Memory B cell (primary cell): ENCODE results near the gene DRC1.

Source experiments
- ATAC-seq: fragments of 150-1000 bp; cut with Tn5 transposase; 2 replicates; pipeline ENCODE4 v1.10.0; 2021; ENCODE audit warnings: low read depth, mild to moderate bottlenecking, moderate library complexity
- DNase-seq, 2 donors: peaks; one replicate each; pipeline ENCODE4 v3.0.0; 2022; ENCODE audit warnings: low spot score in 2 of 2
- H3K27ac Mint-ChIP-seq: one replicate; pipeline ENCODE4 v1.8.0; 2022; ENCODE audit warnings: mild to moderate bottlenecking, moderate library complexity, mixed read lengths
- H3K27me3 Mint-ChIP-seq: one replicate; pipeline ENCODE4 v1.8.0; 2022; ENCODE audit warnings: mixed read lengths
- H3K36me3 Mint-ChIP-seq: one replicate; pipeline ENCODE4 v1.8.0; 2022; ENCODE audit warnings: mild to moderate bottlenecking, mixed read lengths
- H3K4me1 Mint-ChIP-seq: one replicate; pipeline ENCODE4 v1.8.0; 2022; ENCODE audit warnings: mixed read lengths
- H3K4me3 Mint-ChIP-seq: one replicate; pipeline ENCODE4 v1.8.0; 2022; ENCODE audit warnings: mild to moderate bottlenecking, moderate library complexity, mixed read lengths
- H3K9me3 Mint-ChIP-seq: one replicate; pipeline ENCODE4 v1.8.0; 2022; ENCODE audit warnings: mixed read lengths

DRC1 gene

DNA sequence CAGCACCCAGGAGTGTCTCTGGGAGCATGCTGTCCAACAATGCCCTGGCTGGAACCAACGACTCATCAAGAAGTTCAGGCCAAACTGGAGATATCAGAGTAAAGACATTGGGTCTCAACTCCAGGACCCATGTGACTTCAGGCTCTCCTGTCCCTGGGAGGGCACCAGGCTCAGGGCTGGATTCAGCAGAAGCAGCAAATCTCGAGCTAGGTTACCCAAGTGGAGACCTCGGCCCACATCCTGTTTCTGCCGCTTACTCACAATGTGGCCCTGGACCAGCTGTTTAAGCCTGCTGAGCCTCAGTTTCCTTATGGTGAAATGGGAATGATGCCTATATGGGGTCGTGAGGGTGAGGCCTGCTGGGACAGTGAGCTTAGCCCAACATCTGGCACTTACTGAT lies 85.5 kb downstream of the DRC1 start:
- Mint-ChIP-seq H3K4me3 (no peak overlapping the region), H3K9me3 (no peaks in the 10 kb centered on the region), H3K27ac (no peak overlapping the region), H3K27me3 (peaks cover 18% of the 10 kb centered on the region), H3K4me1 (no peaks in the 10 kb centered on the region), H3K36me3 (no peaks in the 10 kb centered on the region)
- ATAC-seq (no peak), DNase-seq (no peak)

DNA sequence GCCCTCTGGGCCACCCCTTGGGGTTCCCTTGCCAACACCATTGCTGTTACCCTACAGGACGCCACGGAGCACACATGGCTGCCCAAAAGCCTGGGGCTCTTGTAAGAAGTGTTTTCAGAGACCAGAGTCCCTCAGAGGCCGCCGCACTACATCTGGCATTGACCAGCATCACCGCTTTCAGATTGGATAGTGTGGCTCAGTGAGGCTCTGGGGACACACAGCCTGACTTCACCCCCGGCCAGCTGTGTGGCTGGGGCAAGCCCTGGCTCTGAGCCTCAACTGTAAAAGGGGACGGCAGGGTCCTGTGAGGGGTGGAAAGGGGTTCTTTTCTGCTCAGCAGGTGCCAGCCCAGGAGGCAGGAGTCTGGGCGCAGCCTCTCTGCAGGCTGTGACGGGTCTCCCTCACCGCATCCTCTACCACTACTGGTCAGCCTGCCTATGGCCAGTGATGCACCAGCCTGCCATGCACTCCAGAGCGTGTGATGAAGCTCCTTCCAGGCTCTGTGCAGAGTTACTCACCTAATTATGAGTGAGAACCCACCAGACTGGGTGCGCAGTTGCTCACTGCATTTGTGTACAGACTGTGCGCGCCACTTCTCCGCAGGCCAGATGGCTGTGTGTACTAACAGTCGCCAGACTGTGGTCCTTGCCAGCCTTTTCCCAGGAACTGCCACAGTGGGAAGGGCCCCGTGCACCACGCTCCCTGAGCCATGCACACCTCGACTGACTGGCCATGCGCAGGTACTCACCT lies 86.9 kb downstream of the DRC1 start:
- no peak overlapping the region for H3K27ac Mint-ChIP-seq
- H3K4me3 Mint-ChIP-seq = no peak overlapping the region
- peaks cover 9% of the 10 kb centered on the region for H3K4me1 Mint-ChIP-seq
- ATAC-seq (no peak), DNase-seq (no peak)
- no peaks in the 10 kb centered on the region for H3K36me3 Mint-ChIP-seq
- peaks cover 14% of the 10 kb centered on the region for H3K27me3 Mint-ChIP-seq
- no peaks in the 10 kb centered on the region for H3K9me3 Mint-ChIP-seq

DNA sequence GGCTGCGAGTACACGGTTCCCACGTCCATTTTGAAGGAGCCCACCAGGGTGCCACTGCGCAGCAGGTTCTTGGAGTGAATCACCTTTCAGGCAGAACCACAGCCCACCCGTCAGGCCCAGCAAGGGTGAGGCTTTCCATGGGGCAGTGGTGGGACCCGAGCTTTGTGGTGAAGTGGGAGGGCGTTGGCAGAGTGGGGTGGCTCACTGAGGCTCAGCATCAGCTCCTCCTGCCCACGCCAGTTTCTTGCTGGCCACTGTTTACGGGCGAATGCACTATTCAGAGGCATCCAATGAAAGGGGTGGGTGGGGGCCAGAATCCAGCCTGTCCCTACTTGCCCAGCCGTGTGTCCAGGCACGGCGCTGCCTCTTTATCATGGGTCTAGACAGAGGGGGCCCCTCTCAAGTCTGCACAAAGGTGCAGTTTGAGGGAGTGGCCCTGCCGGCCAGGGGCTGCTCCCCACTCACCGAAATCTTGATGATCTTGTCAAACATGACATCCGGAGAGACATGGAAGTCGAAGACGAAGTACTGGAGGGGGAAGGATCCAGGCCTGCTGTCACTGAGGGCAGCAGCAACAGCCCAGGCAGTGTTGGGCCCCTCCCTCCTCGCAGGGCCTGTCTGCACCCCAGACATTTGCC lies 87.6 kb downstream of the DRC1 start:
- no peak overlapping the region for H3K4me3 Mint-ChIP-seq
- H3K27me3 Mint-ChIP-seq = peaks cover 14% of the 10 kb centered on the region
- DNase-seq (no peak), ATAC-seq (no peak)
- no peak overlapping the region for H3K27ac Mint-ChIP-seq
- H3K4me1 Mint-ChIP-seq = peaks cover 9% of the 10 kb centered on the region
- H3K36me3 Mint-ChIP-seq = no peaks in the 10 kb centered on the region
- H3K9me3 Mint-ChIP-seq = no peaks in the 10 kb centered on the region

DNA sequence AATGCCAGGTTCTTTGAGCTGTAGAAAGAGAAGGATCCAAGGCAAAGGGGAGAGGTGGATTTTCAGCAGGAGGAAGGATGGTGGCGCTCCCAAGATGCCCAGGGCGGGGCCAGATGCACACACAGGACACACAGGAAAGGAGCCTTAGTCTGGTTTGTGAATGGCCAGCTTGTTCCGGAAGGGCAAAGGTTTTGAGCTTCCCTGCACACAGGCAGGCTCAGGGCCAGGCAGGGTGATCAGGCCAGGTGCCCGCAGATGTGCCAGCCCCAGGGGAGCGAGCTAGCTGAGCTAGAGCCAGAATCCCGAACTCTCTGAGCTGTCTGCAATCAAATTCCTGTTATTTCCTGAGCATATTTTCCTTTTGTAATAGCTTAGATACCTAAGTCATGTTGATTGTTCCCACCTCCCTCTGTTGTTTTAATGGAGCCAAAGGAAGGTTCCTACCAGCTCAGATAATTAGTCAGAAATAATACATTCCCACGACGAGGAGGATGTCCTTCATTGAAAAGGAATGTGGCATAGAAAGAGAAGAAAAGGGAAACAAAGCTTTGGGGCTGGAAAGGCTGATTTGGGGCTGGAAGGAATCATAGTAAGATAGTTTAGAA lies 89.9 kb downstream of the DRC1 start:
- H3K36me3 Mint-ChIP-seq = no peaks in the 10 kb centered on the region
- DNase-seq = no peak
- H3K27ac Mint-ChIP-seq = no peak overlapping the region
- ATAC-seq = no peak
- H3K4me1 Mint-ChIP-seq = peaks cover 9% of the 10 kb centered on the region
- no peaks in the 10 kb centered on the region for H3K9me3 Mint-ChIP-seq
- H3K27me3 Mint-ChIP-seq = peaks cover 4% of the 10 kb centered on the region
- no peak overlapping the region for H3K4me3 Mint-ChIP-seq

DNA sequence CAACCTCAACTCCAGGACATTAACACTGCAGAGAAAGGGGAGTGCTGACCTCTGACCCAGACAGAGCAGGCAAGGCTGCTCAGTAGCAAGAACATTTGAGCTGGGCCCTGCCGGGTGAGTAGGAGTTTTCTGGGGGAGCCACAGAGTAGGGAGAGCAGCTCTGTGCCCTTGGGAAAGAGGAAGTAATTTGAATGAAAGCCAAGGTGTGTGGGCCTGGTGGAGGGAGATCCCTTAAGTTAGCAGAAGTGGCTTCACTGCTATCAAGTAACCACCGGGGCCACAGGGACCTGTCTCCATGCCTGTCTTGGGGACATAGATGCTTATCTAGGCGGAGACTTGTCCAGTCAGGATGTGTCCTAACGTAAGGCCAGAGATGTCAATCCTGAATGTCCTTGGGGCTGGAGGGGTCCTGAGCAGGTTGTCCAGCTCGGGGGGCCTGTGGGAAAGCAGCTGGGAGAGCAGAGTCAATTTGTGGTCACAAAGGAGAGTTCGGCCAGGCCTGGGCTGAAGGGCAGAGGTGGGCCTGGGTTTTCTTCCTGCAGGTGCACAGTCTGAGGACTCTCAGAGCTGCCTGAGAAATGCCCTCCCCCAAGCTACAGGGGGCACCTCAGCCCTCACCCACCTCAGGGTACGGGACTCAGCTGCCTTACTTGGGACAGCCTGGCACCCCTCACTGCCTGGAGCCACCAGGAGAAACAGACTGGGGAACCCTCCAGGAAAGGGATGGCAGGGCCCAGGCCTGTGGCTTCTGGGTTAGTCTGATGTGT lies 91.2 kb downstream of the DRC1 start:
- Mint-ChIP-seq H3K4me3 (no peak overlapping the region), H3K36me3 (no peaks in the 10 kb centered on the region), H3K9me3 (no peaks in the 10 kb centered on the region), H3K27ac (no peak overlapping the region), H3K27me3 (peaks cover 5% of the 10 kb centered on the region), H3K4me1 (peaks cover 9% of the 10 kb centered on the region)
- DNase-seq (no peak), ATAC-seq (no peak)

DNA sequence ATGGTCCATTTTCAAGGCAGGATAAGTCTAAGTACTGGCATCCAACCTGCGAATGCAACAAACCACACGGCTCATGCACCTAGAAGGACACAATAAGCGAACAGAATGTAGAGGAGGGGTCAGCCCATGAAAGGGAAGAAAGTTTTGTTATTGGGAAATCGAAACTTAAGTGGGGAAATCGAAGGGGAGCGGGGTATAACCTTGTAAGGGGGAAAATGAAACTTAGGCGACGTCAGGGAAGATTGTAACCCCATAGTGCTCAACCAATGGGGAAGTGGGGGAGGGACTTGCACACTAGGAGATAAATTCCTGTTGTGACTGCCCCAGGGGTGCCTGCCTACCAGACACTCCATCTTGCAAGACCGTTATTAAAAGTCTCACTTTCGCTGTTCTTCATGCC lies 91.8 kb downstream of the DRC1 start:
- Mint-ChIP-seq H3K36me3 (no peaks in the 10 kb centered on the region), H3K4me3 (no peak overlapping the region), H3K27ac (no peak overlapping the region)

DNA sequence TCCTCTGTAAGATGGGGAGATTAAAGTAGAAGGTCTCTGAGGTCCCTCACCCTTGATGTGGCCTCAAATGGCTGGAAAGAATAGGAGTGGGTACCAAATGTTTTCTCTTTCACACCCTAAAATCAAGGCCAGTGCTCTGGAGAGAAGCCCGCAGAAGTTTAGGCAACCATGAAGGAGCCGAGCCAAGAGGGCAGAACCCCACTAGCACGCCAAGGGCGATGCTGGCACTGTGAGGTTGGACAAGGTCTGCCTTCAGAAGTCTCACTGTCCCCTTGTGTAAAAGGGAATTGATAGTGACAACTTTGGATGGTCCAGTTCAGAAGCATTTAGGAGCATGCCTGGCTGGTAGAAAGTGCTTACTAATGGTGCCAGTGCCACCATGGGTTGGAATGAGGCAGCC lies 92.5 kb downstream of the DRC1 start:
- Mint-ChIP-seq H3K4me3 (no peak overlapping the region), H3K27me3 (peaks cover 7% of the 10 kb centered on the region), H3K4me1 (peaks cover 9% of the 10 kb centered on the region), H3K9me3 (no peaks in the 10 kb centered on the region), H3K27ac (no peak overlapping the region), H3K36me3 (no peaks in the 10 kb centered on the region)
- DNase-seq (no peak), ATAC-seq (no peak)

More for the DNA sequence above, 91.8 kb downstream of the DRC1 start:
- ATAC-seq (no peak), DNase-seq (no peak)
- H3K9me3 Mint-ChIP-seq = no peaks in the 10 kb centered on the region
- H3K4me1 Mint-ChIP-seq = peaks cover 9% of the 10 kb centered on the region
- H3K27me3 Mint-ChIP-seq = peaks cover 7% of the 10 kb centered on the region

DNA sequence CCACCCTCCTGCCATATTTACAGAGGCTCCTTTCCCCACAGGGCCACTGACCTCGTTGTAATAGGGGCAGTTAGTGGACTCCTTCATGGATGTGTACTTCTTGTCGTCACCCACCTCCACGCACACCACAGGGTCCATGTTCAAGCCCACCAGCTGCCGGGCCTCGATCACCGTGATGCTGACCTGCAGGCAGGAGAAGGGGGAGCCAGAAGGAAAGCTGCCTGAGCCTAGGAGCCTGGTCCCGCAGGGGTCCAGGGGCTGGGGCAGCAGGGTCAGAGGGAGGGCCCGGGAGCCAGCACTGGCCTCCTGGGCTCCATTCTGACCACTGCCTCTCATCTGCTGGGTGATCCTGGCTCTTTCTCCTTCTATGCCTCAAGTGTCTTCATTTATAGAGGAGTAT lies 93.2 kb downstream of the DRC1 start:
- Mint-ChIP-seq H3K27ac (no peak overlapping the region), H3K9me3 (no peaks in the 10 kb centered on the region), H3K36me3 (no peaks in the 10 kb centered on the region), H3K4me3 (no peak overlapping the region), H3K27me3 (peaks cover 7% of the 10 kb centered on the region), H3K4me1 (peaks cover 9% of the 10 kb centered on the region)
- DNase-seq = no peak
- ATAC-seq = no peak

DNA sequence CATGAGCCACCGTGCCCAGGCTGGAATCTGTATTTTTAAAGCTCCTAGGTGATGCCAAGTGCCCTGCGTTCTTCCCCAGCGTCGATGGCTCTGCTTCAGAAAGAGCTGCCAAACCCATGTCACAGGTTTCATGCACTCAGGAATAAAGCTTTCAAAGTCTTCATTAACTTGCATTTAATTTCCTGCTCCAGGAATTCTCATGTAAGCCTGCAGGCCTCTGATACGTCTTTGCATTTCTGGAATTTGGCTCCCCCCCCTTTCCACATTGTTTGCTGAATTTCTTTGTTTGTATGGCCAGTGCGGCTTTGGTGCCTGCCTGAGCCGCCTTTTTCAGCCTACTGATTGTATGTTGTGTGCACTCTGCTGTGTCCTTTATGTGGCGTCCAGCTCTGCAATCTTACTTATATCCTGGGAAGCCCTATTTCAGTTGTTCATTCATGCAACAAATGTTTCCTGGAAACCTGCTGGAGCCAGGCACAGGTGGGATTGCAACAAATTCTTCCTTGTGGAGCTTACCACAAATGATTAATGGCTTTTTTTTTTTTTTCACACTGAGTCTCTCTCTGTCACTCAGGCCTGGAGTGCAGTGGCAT lies 94.1 kb downstream of the DRC1 start:
- no peaks in the 10 kb centered on the region for H3K9me3 Mint-ChIP-seq
- DNase-seq = no peak
- H3K36me3 Mint-ChIP-seq = no peaks in the 10 kb centered on the region
- H3K4me3 Mint-ChIP-seq = no peak overlapping the region
- H3K4me1 Mint-ChIP-seq = peaks cover 9% of the 10 kb centered on the region
- peaks cover 7% of the 10 kb centered on the region for H3K27me3 Mint-ChIP-seq
- H3K27ac Mint-ChIP-seq = no peak overlapping the region
- ATAC-seq = no peak

DNA sequence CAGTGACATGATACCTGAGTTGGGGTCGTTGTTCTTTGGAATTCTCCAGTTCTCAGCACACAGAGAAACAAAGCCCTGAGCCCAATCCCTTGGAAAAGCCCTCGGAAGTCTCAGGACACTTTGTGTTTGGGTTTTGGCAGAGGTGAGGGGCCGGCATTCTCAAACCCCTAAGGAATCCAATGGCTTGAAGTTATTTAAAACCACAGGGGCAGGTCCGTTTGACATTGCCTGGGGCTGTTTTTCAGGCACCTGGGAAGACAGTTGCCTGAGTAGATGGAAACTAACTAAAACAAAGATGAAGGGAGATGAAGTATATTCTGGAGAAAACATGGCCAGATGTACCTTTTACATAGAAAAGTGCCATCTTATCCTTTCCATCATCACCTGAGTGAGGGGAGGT lies 98.7 kb downstream of the DRC1 start:
- no peak overlapping the region for H3K27ac Mint-ChIP-seq
- DNase-seq = no peak
- no peak overlapping the region for H3K4me3 Mint-ChIP-seq
- H3K9me3 Mint-ChIP-seq = no peaks in the 10 kb centered on the region
- H3K4me1 Mint-ChIP-seq = peaks cover 6% of the 10 kb centered on the region
- H3K36me3 Mint-ChIP-seq = no peaks in the 10 kb centered on the region
- H3K27me3 Mint-ChIP-seq = peaks cover 11% of the 10 kb centered on the region
- ATAC-seq = no peak

DNA sequence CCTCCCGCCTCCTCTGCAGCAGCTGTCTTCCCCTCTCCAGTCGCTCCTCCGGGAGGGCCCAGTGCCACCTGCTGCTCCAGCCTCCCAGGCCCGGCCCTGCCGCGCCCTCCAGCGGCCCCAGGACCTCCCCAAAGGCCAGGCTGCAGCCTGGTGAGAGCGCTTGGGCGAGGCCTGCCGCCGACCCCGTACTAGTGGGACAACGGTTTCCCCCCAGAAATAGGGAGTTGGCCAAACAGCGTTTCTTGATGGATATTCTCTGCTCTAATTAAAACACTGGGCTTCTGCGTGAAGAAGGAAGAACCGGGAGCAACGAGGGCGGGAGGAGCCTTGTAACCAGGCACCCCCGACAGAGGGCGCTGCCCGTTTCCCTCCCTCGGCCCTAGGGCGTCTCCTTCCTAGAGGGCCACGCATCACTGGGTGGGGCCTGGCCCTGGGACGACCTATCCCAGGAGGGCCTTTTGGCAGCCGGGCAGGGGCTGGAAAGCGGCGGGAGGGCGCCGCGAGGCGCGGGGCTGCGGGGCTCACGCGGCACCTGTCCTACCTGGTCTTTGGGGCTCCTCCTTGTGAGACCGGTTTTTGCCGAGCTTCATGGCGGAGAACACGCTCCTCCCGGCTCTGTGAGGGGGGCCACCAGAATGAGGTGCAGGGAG lies 101.6 kb downstream of the DRC1 start:
- Mint-ChIP-seq H3K4me3 (peak overlapping the region; percentile 84), H3K9me3 (no peaks in the 10 kb centered on the region), H3K4me1 (peaks cover 6% of the 10 kb centered on the region), H3K27me3 (peaks cover 6% of the 10 kb centered on the region), H3K27ac (no peak overlapping the region), H3K36me3 (no peaks in the 10 kb centered on the region)
- peak; percentile 46 to 55 for DNase-seq
- ATAC-seq = peak; percentile 93

DNA sequence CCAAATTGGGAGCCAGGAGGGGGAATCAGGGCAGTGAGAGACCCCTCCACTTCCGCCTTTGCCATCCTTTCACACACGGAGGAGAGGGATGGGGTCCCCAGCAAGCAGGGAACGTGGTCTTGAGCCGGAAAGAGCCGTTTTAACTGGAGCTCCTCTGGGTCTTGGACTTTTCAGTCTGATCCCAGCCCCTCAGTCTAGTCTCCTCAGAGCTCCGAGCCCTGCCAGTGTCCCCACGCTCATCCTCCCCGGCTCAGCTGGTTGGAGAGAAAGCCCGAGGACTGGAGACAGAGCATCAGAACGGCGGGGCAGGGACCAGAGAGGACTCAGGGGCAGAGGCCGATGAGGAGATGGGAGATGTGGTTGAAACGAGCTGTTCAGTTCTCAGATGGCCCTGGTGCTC lies 102.3 kb downstream of the DRC1 start:
- DNase-seq (no peak), ATAC-seq (no peak)
- no peak overlapping the region for H3K27ac Mint-ChIP-seq
- H3K9me3 Mint-ChIP-seq = no peaks in the 10 kb centered on the region
- peaks cover 6% of the 10 kb centered on the region for H3K4me1 Mint-ChIP-seq
- peaks cover 6% of the 10 kb centered on the region for H3K27me3 Mint-ChIP-seq
- no peaks in the 10 kb centered on the region for H3K36me3 Mint-ChIP-seq
- H3K4me3 Mint-ChIP-seq = peak overlapping the region; percentile 84

DNA sequence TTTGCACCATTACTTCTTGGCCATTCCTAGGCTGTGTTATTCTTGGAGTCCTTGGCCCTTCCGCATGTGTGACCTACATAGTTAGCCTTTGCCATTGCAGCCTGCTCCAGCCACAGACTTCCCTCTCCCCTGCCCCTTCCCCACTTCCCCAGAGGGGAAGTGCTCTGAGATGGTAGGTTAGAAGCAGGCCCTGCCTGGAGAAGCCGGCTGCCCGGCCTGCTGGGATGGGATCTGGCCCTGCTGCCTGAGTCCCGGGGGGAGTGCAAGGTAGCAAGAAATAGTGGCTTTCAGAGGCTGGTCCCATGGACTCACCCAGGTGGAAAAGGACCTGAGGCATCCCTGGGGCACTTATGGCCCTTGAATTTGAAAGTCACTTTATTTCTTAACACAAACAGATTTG lies 104.6 kb downstream of the DRC1 start:
- H3K27ac Mint-ChIP-seq = no peak overlapping the region
- no peaks in the 10 kb centered on the region for H3K36me3 Mint-ChIP-seq
- no peak for ATAC-seq
- H3K4me3 Mint-ChIP-seq = no peak overlapping the region
- peaks cover 6% of the 10 kb centered on the region for H3K4me1 Mint-ChIP-seq
- no peaks in the 10 kb centered on the region for H3K9me3 Mint-ChIP-seq
- H3K27me3 Mint-ChIP-seq = peaks cover 8% of the 10 kb centered on the region
- DNase-seq = no peak
